Measurements from ENCODE around the gene MORC2. TPM values are rescaled to one million over a fixed set of nuclear protein-coding genes. Genes with fewer than 3 reads are reported as not detected.

MORC2 gene
- total RNA-seq, 1 donor from 2014 or later: 18.0 TPM

GRCh38 chr22:30922151-30922611, 46.4 kb downstream of the MORC2 start:
- peaks cover 12% of the 10 kb centered on the region for H3K4me1 ChIP-seq
- H3K27me3 ChIP-seq (ENCODE audit: low read depth): no peaks in the 10 kb centered on the region
- peak overlapping the region; percentile 47 for H3K27ac ChIP-seq (replicated peaks)
- peak; percentile 69 for DNase-seq
- intact Hi-C loops (cut with micrococcal nuclease): no loop called here
- peaks cover 18% of the 10 kb centered on the region for H3K36me3 ChIP-seq
- H3K4me3 ChIP-seq: peak overlapping the region; percentile 63
- no peak for TF ChIP-seq CTCF (IDR thresholded peaks at IDR 0.05; ENCODE audit: borderline replicate concordance)
- no peaks in the 10 kb centered on the region for H3K9me3 ChIP-seq (replicated peaks)

- DNase-seq: no peak
- no peak for TF ChIP-seq CTCF (IDR thresholded peaks at IDR 0.05; ENCODE audit: borderline replicate concordance)
- intact Hi-C loops (cut with micrococcal nuclease): no loop called here
- Histone ChIP-seq H3K4me1 (peaks cover 12% of the 10 kb centered on the region), H3K27ac (replicated peaks) (no peak overlapping the region), H3K9me3 (replicated peaks) (peaks cover 4% of the 10 kb centered on the region), H3K27me3 (ENCODE audit: low read depth) (no peaks in the 10 kb centered on the region), H3K4me3 (peak overlapping the region; percentile 63), H3K36me3 (peaks cover 8% of the 10 kb centered on the region)
Observed at GRCh38 chr22:30921108-30921507, 47.5 kb downstream of the MORC2 start.

- intact Hi-C loops (cut with micrococcal nuclease): no loop called here
- DNase-seq: peak; percentile 81
- Histone ChIP-seq H3K4me1 (peaks cover 12% of the 10 kb centered on the region), H3K9me3 (replicated peaks) (peaks cover 11% of the 10 kb centered on the region), H3K4me3 (no peak overlapping the region), H3K27me3 (ENCODE audit: low read depth) (no peaks in the 10 kb centered on the region), H3K36me3 (peaks cover 4% of the 10 kb centered on the region), H3K27ac (replicated peaks) (no peak overlapping the region)
- no peak for TF ChIP-seq CTCF (IDR thresholded peaks at IDR 0.05; ENCODE audit: borderline replicate concordance)
Observed at GRCh38 chr22:30920407-30920806, 48.2 kb downstream of the MORC2 start.

- H3K9me3 ChIP-seq (replicated peaks): peaks cover 15% of the 10 kb centered on the region
- H3K4me3 ChIP-seq: no peak overlapping the region
- H3K4me1 ChIP-seq: peaks cover 12% of the 10 kb centered on the region
- H3K36me3 ChIP-seq: peaks cover 5% of the 10 kb centered on the region
- intact Hi-C loops (cut with micrococcal nuclease): loop anchor here (5.0 kb wide), 1 partner anchor 158 kb away; no protein-coding TSS in a partner anchor
- TF ChIP-seq CTCF (IDR thresholded peaks at IDR 0.05; ENCODE audit: borderline replicate concordance): no peak
- no peak overlapping the region for H3K27ac ChIP-seq (replicated peaks)
- no peak for DNase-seq
- H3K27me3 ChIP-seq (ENCODE audit: low read depth): no peaks in the 10 kb centered on the region
Observed at GRCh38 chr22:30919973-30920372, 48.6 kb downstream of the MORC2 start.

GRCh38 chr22:30918761-30919160, 49.8 kb downstream of the MORC2 start:
- Histone ChIP-seq H3K36me3 (peaks cover 5% of the 10 kb centered on the region), H3K27me3 (ENCODE audit: low read depth) (no peaks in the 10 kb centered on the region), H3K9me3 (replicated peaks) (peaks cover 19% of the 10 kb centered on the region), H3K27ac (replicated peaks) (no peak overlapping the region), H3K4me3 (no peak overlapping the region), H3K4me1 (peaks cover 12% of the 10 kb centered on the region)
- DNase-seq: no peak
- intact Hi-C loops (cut with micrococcal nuclease): loop anchor here (5.0 kb wide), 1 partner anchor 156 kb away; no protein-coding TSS in a partner anchor
- no peak for TF ChIP-seq CTCF (IDR thresholded peaks at IDR 0.05; ENCODE audit: borderline replicate concordance)

Data from left ventricle myocardium inferior (tissue), 1 donor.